Measurements from ENCODE around the gene NBR1.
"Not testable (repeated sequence)": the region's sequence is repeated elsewhere in the genome, so short reads cannot be mapped to it uniquely, and the experiment has no call there.

DNA sequence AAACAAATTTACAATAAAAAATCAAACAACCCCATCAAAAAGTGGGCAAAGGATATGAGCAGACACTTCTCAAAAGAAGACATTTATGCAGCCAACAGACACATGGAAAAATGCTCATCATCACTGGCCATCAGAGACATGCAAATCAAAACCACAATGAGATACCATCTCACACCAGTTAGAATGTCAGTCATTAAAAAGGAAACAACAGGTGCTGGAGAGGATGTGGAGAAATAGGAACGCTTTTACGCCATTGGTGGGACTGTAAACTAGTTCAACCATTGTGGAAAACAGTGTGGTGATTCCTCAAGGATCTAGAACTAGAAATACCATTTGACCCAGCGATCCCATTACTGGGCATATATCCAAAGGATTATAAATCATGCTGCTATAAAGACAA, 34.4 kb upstream of the NBR1 start:
- not testable (repeated sequence) for TF ChIP-seq TAF1, POLR2A (IDR thresholded peaks at IDR 0.05; ENCODE audit: low read depth, low read length)

Data from GM12891 (cell line).